Uterus (tissue), 2 donors: ENCODE data around the gene SLC26A1.

Experiments
- POLR2A ChIP-seq, 2 donors: fragments of 450-650 bp; IDR thresholded peaks; one replicate each; pipeline ENCODE4 v1.6.1; 2016; ENCODE audit warnings: antibody characterized with exemption in 2 of 2, mild to moderate bottlenecking in 1 of 2, moderate library complexity in 1 of 2
- TF ChIP-seq, protein P1 (sequence below), 4 experiments: fragments of 200-600 bp in 2 of 4; fragments of 450-650 bp in 2 of 4; sonication (generic) in 2 of 4; IDR thresholded peaks; one replicate each; pipeline ENCODE4 v1.5.1; 2016 to 2019; ENCODE audit warnings: antibody characterized with exemption in 4 of 4, mild to moderate bottlenecking in 2 of 4, moderate library complexity in 1 of 4

DNA sequence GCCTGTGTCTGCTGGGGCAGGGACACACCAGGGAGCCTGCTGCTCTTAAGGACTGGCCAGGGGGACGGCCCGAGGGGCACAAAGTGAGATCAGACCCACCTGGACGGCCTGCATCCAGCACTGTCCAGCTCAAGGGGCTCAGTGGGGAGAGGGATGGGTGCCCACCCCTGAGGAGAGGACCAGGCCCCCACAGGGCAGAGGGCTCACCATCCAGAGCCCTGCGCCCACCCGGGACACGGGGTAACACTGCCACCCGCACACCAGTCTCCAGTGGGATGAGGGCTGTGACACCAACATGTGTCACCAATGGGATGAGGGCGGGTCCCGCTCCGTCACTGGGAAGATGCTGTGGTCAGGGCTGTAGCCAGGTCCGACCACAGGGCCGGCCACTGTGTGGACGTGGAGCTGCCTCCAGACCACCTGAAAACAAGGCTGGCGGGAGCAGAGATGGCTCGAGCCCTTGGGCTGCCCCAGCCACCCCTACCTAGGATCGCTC is 33.0 kb downstream of the SLC26A1 start:
- TF ChIP-seq, protein P1, sequence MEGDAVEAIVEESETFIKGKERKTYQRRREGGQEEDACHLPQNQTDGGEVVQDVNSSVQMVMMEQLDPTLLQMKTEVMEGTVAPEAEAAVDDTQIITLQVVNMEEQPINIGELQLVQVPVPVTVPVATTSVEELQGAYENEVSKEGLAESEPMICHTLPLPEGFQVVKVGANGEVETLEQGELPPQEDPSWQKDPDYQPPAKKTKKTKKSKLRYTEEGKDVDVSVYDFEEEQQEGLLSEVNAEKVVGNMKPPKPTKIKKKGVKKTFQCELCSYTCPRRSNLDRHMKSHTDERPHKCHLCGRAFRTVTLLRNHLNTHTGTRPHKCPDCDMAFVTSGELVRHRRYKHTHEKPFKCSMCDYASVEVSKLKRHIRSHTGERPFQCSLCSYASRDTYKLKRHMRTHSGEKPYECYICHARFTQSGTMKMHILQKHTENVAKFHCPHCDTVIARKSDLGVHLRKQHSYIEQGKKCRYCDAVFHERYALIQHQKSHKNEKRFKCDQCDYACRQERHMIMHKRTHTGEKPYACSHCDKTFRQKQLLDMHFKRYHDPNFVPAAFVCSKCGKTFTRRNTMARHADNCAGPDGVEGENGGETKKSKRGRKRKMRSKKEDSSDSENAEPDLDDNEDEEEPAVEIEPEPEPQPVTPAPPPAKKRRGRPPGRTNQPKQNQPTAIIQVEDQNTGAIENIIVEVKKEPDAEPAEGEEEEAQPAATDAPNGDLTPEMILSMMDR (IDR thresholded peaks at IDR 0.05) = no peak
- TF ChIP-seq POLR2A (IDR thresholded peaks at IDR 0.05) = no peak
